NCI-H2196 (cell line): ENCODE measurements around the gene ERC1.
"Not testable (repeated sequence)": the region's sequence is repeated elsewhere in the genome, so short reads cannot be mapped to it uniquely, and the experiment has no call there.

Experiments
- DNase-seq: peaks from one replicate; lab custom pipeline; 2025; ENCODE audit not compliant: unreplicated experiment; lab: John Stamatoyannopoulos, UW

Gene ERC1

DNA sequence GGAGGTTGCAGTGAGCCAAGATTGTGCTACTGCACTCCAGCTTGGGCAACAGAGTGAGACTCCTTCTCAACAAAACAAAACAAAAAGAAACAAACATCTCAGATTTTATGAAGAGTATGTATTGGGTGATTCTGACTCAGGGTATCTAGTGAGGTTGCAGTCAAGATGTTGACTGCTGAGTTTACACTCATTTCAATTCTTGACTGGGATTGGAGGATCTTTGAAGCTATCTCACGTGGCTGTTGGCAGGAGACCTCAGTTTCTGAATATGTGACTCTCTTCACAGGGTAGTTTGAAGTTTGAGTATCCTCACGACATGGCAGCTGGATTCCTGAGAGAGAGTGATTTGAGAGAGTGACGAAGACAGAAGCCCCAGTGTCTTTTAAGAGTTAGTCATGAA, 29.4 kb downstream of the ERC1 start:
- DNase-seq: no peak

- no peak for DNase-seq
These were observed 31.3 kb downstream of the ERC1 start for GRCh38 chr12:1022032-1022970.

DNA sequence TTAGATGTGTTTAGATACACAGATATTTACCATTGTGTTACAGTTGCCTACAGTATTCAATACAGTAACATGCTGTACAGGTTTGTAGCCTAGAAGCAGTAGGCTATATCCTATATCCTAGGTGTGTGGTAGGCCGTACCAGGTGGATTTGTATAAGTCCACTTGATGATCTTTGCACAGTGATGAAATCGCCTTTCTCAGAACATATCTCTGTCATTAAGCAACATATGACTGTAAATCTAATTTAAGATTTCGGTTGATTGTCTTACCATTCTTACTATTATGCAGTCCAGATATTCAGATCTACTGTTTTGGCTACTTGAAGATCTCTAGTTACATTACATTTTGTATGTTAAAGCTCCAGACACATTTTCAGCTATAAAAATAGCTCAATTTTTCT, 39.8 kb downstream of the ERC1 start:
- DNase-seq: no peak

GRCh38 chr12:1034243-1034642, 43.2 kb downstream of the ERC1 start:
- no peak for DNase-seq

GRCh38 chr12:1034751-1035457, 43.9 kb downstream of the ERC1 start:
- DNase-seq: no peak

GRCh38 chr12:1041478-1041877, 50.5 kb downstream of the ERC1 start:
- no peak for DNase-seq

GRCh38 chr12:1044199-1044598, 53.2 kb downstream of the ERC1 start:
- no peak for DNase-seq

GRCh38 chr12:1044696-1045095, 53.7 kb downstream of the ERC1 start:
- no peak for DNase-seq

- DNase-seq: no peak
These were observed 55.7 kb downstream of the ERC1 start for GRCh38 chr12:1046727-1047126.

GRCh38 chr12:1047898-1048660, 57.1 kb downstream of the ERC1 start:
- DNase-seq: no peak

DNA sequence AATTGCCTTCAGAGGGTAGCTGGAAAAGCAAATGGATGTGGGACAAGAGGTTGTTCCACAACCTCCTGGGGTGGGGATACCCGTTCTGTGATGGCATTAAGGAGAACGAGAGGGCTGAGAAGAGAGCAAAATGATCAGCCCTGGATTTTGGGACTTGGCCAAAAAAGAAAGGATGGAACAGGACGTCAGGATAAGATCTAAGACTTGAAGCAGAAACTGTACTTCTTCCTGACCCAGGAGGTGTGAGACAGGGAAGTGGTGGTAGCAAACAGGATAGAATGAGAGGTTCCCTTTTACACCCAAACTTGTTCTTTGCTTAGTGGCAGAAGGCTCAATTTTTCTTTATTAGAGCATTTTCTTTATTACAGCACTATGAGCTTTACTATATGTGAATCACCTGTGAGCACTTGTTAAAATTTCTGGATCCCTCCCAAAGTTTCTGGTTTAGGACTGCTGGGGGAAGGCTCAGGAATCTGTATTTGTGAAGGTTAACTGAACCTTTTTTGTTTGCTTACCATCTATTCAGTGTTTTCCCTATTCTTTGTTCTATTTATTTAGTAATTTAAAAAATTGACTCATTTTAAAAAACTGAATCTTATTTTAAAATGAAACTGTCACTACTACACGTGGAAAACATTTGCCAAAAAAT, 59.2 kb downstream of the ERC1 start:
- DNase-seq: no peak

- not testable (repeated sequence) for DNase-seq
These were observed 60.6 kb downstream of the ERC1 start for GRCh38 chr12:1051672-1052071.

DNA sequence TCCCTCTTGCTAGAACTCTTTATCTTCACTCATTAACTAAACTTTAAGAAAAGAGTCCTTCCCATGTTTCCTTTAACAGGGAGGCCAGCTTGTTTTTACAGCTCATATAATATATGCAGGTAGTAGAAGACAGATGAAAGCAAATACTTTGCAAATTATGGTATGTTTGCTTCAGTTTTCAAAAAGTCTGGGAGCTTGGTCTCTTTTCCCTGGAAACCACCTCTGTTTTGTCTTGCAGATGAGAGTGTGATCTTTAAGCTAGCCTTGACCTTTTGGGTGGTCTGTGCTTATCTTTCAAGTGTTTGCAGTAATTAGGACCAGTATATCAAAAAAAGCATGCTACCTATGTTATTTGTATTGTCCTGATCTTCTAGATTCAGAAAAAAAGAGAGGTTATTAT, 62.7 kb downstream of the ERC1 start:
- DNase-seq: no peak

DNA sequence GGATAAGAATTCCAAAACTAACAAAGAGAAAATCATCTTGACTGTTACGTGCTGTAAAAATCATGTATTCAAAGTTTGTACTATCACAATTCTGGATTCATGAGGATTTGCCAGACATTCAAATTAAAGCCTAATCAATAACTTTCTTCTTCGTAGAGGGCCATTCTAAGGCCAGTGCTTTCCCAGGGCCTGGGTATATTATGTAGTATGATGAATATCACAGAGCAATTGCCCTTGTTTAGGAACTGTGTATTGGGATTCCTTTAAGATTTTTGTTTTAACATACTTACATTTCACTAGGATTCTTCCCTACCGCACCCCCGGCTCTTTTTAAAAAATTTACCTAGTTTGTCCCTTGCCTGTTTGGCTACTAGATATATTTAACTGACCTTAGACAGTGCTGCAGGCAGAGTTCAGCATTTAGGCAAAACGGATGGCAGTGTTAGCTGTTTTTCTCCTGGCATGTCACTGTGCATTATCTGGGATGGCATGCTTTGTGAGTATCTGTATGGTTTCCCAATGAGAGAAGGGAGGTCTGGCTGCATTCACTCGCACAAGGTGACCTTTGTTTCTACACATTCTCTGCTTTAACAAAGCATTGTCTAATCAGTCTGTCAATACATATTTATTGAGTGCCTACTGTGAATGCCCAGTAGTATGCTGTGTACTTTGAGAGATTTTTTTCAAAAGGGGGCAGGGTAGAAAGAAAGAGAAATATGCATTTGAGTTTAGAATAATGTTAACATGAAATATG, 63.3 kb downstream of the ERC1 start:
- no peak for DNase-seq

DNA sequence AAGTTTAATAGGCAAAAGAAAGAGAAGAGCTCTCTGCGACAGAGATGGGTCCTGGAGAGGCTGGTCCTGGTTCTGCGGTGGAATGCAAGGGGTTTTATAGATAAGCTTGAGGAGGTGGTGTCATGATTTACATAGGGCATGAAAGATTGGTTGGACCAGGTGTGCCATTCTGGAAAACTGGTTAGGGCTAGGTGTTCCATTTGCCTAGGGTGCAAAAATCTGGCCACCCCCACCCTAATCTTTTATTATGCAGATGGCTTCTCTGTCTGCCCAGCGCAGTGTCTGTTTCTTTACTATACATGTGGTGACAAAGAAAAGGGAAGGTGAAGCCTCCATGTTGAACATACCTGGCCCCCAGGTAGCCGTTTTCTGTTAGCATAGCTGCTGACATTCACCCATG, 65.4 kb downstream of the ERC1 start:
- DNase-seq: no peak

DNA sequence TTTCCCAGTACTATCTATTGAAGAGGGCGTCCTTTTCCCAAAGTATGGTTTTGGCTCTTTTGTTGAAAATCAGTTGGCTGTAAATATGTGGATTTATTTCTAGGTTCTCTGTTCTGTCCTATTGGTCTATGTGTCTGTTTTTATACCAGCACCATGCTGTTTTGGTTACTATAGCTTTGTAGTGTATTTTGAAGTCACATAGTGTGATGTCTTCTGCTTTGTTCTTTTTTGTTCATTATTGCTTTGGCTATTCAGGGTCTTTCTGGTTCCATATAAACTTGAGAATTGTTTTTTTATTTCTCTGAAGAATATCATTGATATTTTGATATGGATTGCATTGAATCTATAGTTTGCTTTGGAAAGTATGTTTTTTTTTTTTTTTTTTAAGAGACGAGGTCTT, 67.4 kb downstream of the ERC1 start:
- DNase-seq: no peak

- DNase-seq: no peak
These were observed 68.1 kb downstream of the ERC1 start for GRCh38 chr12:1059162-1059561.

GRCh38 chr12:1063852-1064251, 72.8 kb downstream of the ERC1 start:
- no peak for DNase-seq

DNA sequence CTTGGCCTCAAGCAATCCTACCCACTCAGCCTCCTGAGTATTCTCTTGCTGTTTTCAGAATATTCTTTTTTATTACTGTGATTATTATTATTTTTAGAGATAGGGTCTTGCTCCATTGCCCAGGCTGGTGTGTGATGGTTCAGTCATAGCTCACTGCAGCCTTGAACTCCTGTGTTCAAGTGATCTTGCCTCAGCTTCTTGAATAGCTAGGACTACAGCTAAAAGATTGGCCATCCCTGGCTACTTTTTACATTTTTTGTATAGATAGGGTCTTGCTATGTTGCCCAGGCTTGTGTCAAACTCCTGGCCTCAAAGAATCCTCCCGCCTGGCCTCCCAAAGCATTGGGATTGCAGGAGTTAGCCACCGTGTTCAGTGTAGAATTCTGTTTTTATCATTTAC, 73.3 kb downstream of the ERC1 start:
- DNase-seq: no peak

GRCh38 chr12:1065629-1066028, 74.6 kb downstream of the ERC1 start:
- DNase-seq: no peak
